PC-3 (cell line): ENCODE data around the gene PLG.

Experiments used
- CTCF ChIP-seq: fragments of 300-600 bp; sonication (generic); conservative IDR thresholded peaks from 2 replicates; pipeline ENCODE4 v1.5.1; 2017; ENCODE audit warnings: antibody characterized with exemption, low read depth, mild to moderate bottlenecking, low read length
- EZH2 ChIP-seq: fragments of 300-600 bp; sonication (generic); IDR thresholded peaks from one replicate; pipeline ENCODE4 v1.6.1; 2017; ENCODE audit warnings: antibody characterized with exemption, mild to moderate bottlenecking, low read length; ENCODE audit not compliant: unreplicated experiment

GRCh38 chr6:160782228-160782627, 80.2 kb downstream of the PLG start:
- TF ChIP-seq EZH2 = no peak
- TF ChIP-seq CTCF = no peak
